Hepatocyte (in vitro differentiated cells): ENCODE measurements around the gene MRPL9.

Experiments used
- EZH2 ChIP-seq: fragments of 200-600 bp; sonication (generic); IDR thresholded peaks from 2 replicates; pipeline ENCODE4 v1.6.1; 2016; ENCODE audit warnings: antibody characterized with exemption, mild to moderate bottlenecking, borderline replicate concordance
- EZH2phosphoT487 ChIP-seq: fragments of 200-600 bp; sonication (generic); IDR thresholded peaks from one replicate; pipeline ENCODE4 v1.6.1; 2018; ENCODE audit warnings: antibody characterized with exemption, mild to moderate bottlenecking, low read depth, moderate library complexity; ENCODE audit not compliant: unreplicated experiment, severe bottlenecking
- TF ChIP-seq, protein P1 (sequence below): fragments of 200-600 bp; sonication (generic); IDR thresholded peaks from 2 replicates; pipeline ENCODE4 v1.5.1; 2016; ENCODE audit warnings: antibody characterized with exemption, mild to moderate bottlenecking; ENCODE audit not compliant: poor library complexity

DNA sequence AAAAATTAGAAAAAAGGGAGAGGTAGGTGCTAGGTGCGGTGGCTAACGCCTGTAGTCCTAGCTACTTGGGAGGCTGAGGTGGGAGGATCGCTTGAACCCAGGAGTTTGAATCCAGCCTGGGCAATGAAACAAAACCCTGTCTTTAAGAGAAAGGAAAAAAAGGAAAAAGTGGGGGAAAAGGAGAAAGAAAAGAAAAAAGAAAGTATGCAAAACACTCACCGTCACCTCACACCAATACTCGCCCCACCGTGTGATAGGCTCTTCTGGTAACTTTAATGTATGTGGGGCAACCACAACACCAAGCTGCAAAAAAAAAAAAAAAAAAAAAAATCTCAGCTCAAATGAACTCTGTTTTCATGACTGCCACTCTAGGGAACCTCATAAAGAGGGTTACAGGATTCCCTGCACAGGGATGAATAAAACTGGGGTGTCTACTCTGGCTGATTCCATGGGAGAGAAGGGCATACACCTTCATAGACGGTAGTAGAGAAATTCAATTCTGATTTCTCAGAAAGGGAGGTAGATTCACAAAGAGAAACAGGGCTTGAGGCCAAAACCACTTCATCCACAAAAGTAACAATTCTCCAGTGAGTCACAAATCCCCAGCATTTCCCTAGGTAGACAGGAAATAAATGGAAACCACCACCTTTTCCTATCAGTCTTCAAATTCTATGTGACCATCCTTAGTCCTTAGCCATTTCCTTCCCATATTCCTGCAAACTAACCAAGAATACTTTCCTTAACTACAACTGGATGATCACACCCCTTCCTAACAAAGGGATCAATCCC, 2.5 kb downstream of the MRPL9 start:
- TF ChIP-seq, protein P1, sequence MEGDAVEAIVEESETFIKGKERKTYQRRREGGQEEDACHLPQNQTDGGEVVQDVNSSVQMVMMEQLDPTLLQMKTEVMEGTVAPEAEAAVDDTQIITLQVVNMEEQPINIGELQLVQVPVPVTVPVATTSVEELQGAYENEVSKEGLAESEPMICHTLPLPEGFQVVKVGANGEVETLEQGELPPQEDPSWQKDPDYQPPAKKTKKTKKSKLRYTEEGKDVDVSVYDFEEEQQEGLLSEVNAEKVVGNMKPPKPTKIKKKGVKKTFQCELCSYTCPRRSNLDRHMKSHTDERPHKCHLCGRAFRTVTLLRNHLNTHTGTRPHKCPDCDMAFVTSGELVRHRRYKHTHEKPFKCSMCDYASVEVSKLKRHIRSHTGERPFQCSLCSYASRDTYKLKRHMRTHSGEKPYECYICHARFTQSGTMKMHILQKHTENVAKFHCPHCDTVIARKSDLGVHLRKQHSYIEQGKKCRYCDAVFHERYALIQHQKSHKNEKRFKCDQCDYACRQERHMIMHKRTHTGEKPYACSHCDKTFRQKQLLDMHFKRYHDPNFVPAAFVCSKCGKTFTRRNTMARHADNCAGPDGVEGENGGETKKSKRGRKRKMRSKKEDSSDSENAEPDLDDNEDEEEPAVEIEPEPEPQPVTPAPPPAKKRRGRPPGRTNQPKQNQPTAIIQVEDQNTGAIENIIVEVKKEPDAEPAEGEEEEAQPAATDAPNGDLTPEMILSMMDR = no peak
- TF ChIP-seq EZH2 (no peak), EZH2phosphoT487 (no peak)
